Measurements from ENCODE around the gene PIGK.

DNA sequence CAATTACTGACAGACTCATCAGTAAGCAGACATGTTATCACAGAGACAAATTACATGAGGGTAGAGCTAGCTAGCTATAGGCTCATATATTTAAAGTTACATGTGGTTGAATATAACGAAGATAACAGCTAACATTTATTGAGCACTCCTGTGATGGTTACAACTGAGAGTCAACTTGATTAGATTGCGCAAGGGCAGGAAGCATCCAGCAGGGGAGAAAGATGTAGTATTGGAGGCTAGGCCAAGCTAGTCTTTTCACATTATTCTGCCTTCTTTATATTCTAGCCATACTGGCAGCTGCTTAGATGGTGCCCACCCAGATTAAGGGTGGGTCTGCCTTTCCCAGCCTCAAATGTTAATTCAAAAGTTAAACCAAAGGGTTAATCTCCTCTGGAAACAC is 37.1 kb downstream of the PIGK start:
- no peak for TF ChIP-seq EZH2 (IDR thresholded peaks at IDR 0.05; ENCODE audit: borderline replicate concordance, insufficient read depth, low read depth, low read length, poor library complexity, severe bottlenecking)
- TF ChIP-seq, protein P1, sequence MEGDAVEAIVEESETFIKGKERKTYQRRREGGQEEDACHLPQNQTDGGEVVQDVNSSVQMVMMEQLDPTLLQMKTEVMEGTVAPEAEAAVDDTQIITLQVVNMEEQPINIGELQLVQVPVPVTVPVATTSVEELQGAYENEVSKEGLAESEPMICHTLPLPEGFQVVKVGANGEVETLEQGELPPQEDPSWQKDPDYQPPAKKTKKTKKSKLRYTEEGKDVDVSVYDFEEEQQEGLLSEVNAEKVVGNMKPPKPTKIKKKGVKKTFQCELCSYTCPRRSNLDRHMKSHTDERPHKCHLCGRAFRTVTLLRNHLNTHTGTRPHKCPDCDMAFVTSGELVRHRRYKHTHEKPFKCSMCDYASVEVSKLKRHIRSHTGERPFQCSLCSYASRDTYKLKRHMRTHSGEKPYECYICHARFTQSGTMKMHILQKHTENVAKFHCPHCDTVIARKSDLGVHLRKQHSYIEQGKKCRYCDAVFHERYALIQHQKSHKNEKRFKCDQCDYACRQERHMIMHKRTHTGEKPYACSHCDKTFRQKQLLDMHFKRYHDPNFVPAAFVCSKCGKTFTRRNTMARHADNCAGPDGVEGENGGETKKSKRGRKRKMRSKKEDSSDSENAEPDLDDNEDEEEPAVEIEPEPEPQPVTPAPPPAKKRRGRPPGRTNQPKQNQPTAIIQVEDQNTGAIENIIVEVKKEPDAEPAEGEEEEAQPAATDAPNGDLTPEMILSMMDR (IDR thresholded peaks at IDR 0.05), result no peak

Data from B cell (primary cell).